ENCODE results near the gene MMP21.

Gene MMP21

GRCh38 chr10:125756853-125757487, 18.7 kb downstream of the MMP21 start:
- no peak for TF ChIP-seq FOXP2 (optimal IDR thresholded peaks at IDR 0.05; ENCODE audit: borderline replicate concordance, extremely low read depth, extremely low read length, insufficient read depth)
- no peak for TF ChIP-seq TAF1 (IDR thresholded peaks at IDR 0.05; ENCODE audit: borderline replicate concordance, insufficient read depth, low read length)
- TF ChIP-seq REST (IDR thresholded peaks at IDR 0.05; ENCODE audit: insufficient read depth in 1 of 2, low read depth in 2 of 2, low read length in 2 of 2) = no peak
- no peak for TF ChIP-seq POLR2AphosphoS5 (IDR thresholded peaks at IDR 0.05; ENCODE audit: low read depth, low read length)

DNA sequence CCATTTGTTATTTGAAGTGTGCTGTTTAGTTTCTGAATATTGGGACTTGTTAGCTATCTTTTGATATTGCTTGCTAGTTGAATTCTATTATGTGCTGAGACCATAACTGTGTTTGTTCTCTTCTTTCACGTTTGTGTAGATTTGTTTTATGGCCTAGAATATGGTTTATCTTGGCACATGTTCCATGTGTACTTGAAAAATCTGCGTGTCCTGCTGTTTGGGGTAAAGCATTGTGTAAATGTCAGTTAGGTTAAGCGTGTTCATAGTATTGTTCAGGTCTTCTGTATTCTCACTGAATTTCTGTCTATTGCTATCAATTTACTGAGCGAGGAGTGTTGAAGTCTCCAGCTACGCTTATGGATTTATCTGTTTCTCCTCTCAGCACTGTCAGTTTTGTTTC, 19.4 kb downstream of the MMP21 start:
- no peak for TF ChIP-seq POLR2AphosphoS5 (IDR thresholded peaks at IDR 0.05; ENCODE audit: low read depth, low read length)
- TF ChIP-seq FOXP2 (optimal IDR thresholded peaks at IDR 0.05; ENCODE audit: borderline replicate concordance, extremely low read depth, extremely low read length, insufficient read depth) = no peak
- TF ChIP-seq REST (IDR thresholded peaks at IDR 0.05; ENCODE audit: insufficient read depth in 1 of 2, low read depth in 2 of 2, low read length in 2 of 2) = no peak
- TF ChIP-seq SIN3A (IDR thresholded peaks at IDR 0.05; ENCODE audit: borderline replicate concordance, insufficient read depth, low read length) = no peak
- TF ChIP-seq TAF1 (IDR thresholded peaks at IDR 0.05; ENCODE audit: borderline replicate concordance, insufficient read depth, low read length) = no peak

DNA sequence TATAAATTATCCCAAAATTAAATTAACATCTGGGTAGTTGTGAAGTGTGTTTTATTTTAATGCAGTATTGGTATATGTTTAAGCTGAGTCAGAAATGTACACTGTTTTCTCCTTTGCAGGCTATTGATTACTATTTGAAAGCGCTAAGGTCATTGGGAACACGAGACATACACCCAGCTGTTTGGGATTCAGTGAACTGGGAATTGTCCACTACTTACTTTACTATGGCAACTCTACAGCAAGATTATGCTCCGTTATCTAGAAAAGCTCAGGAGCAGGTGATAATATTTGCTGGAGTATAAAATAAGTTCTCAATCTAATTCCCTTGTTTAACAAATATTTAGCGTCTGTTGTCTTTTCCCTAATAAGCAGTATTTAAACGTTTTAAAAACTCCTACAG, 28.2 kb downstream of the MMP21 start:
- no peak for TF ChIP-seq TAF1 (IDR thresholded peaks at IDR 0.05; ENCODE audit: borderline replicate concordance, insufficient read depth, low read length)
- TF ChIP-seq REST (IDR thresholded peaks at IDR 0.05; ENCODE audit: insufficient read depth in 1 of 2, low read depth in 2 of 2, low read length in 2 of 2) = no peak
- TF ChIP-seq POLR2AphosphoS5 (IDR thresholded peaks at IDR 0.05; ENCODE audit: low read depth, low read length) = no peak
- TF ChIP-seq SIN3A (IDR thresholded peaks at IDR 0.05; ENCODE audit: borderline replicate concordance, insufficient read depth, low read length) = no peak
- no peak for TF ChIP-seq FOXP2 (optimal IDR thresholded peaks at IDR 0.05; ENCODE audit: borderline replicate concordance, extremely low read depth, extremely low read length, insufficient read depth)

DNA sequence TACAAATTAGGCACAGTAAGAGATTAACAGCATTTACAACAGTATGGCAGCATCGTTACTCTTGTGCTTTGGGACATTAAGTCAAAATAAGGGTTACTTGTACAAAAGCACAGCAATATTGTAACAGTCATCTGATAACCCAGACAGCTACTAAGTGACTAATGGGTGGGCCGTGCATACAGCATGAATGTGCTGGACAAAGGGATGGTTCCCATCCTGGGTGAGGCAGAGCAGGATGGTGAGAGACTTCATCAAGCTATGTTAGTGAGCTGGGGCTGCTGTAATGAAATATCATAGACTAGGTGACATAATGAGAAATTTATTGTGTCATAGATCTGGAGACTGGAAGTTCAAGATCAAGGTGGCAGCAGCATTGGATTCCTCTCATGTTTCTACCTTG, 30.7 kb downstream of the MMP21 start:
- no peak for TF ChIP-seq SIN3A (IDR thresholded peaks at IDR 0.05; ENCODE audit: borderline replicate concordance, insufficient read depth, low read length)
- no peak for TF ChIP-seq FOXP2 (optimal IDR thresholded peaks at IDR 0.05; ENCODE audit: borderline replicate concordance, extremely low read depth, extremely low read length, insufficient read depth)
- no peak for TF ChIP-seq POLR2AphosphoS5 (IDR thresholded peaks at IDR 0.05; ENCODE audit: low read depth, low read length)
- TF ChIP-seq REST (IDR thresholded peaks at IDR 0.05; ENCODE audit: insufficient read depth in 1 of 2, low read depth in 2 of 2, low read length in 2 of 2) = no peak
- TF ChIP-seq TAF1 (IDR thresholded peaks at IDR 0.05; ENCODE audit: borderline replicate concordance, insufficient read depth, low read length) = no peak

GRCh38 chr10:125742465-125742864, 33.2 kb downstream of the MMP21 start:
- TF ChIP-seq REST (IDR thresholded peaks at IDR 0.05; ENCODE audit: insufficient read depth in 1 of 2, low read depth in 2 of 2, low read length in 2 of 2) (no peak), FOXP2 (optimal IDR thresholded peaks at IDR 0.05; ENCODE audit: borderline replicate concordance, extremely low read depth, extremely low read length, insufficient read depth) (no peak), TAF1 (IDR thresholded peaks at IDR 0.05; ENCODE audit: borderline replicate concordance, insufficient read depth, low read length) (no peak), SIN3A (IDR thresholded peaks at IDR 0.05; ENCODE audit: borderline replicate concordance, insufficient read depth, low read length) (no peak), POLR2AphosphoS5 (IDR thresholded peaks at IDR 0.05; ENCODE audit: low read depth, low read length) (no peak)
